PC-9 (cell line): ENCODE measurements around the gene DENND1A. TPM values are rescaled to one million over a fixed set of nuclear protein-coding genes. Genes with fewer than 3 reads are reported as not detected.

Experiments
- BruUV-seq: library from RNA; stranded (reverse); fragments of 400-500 nt; replicated peaks from 2 replicates; lab custom pipeline; 2021; lab: Mats Ljungman, UMichigan
- CTCF ChIA-PET: fragments of 300-600 bp; sonication (Branson Sonifier 250); formaldehyde crosslinking; loops from one replicate; lab custom pipeline; 2022; ENCODE audit warnings: antibody characterized with exemption; lab: Charles Lee
- POLR2A ChIA-PET: fragments of 300-600 bp; sonication (Branson Sonifier 250); formaldehyde crosslinking; loops from one replicate; lab custom pipeline; 2022; ENCODE audit warnings: antibody characterized with exemption; ENCODE audit not compliant: unreplicated experiment; lab: Charles Lee
- DNase-seq, 2 experiments: peaks; one replicate each; pipeline versions ENCODE4 v3.0.0 to v3.0.0-alpha.2; 2015 to 2022; ENCODE audit warnings: mixed read lengths in 1 of 2
- H2AFZ ChIP-seq: fragments of 200-600 bp; sonication (generic); 2 replicates; pipeline ENCODE4 v1.8.1; 2017; ENCODE audit warnings: antibody characterized with exemption
- H3F3A ChIP-seq: fragments of 200-600 bp; sonication (generic); 2 replicates; pipeline ENCODE4 v1.8.1; 2017; ENCODE audit warnings: antibody characterized with exemption, mild to moderate bottlenecking, low read depth; ENCODE audit not compliant: insufficient read depth
- H3K27ac ChIP-seq: fragments of 200-600 bp; sonication (generic); 2 replicates; pipeline ENCODE4 v1.6.1; 2016; ENCODE audit warnings: mixed run types
- H3K27me3 ChIP-seq: fragments of 200-600 bp; sonication (generic); 2 replicates; pipeline ENCODE4 v1.6.1; 2016; ENCODE audit warnings: low read depth, mixed run types; ENCODE audit not compliant: insufficient read depth
- H3K36me3 ChIP-seq: fragments of 200-600 bp; sonication (generic); 2 replicates; pipeline ENCODE4 v1.6.1; 2016; ENCODE audit warnings: low read depth, mixed run types
- H3K4me1 ChIP-seq: fragments of 200-600 bp; sonication (generic); replicated peaks from 2 replicates; pipeline ENCODE4 v1.6.1; 2016; ENCODE audit warnings: mixed run types; ENCODE audit not compliant: insufficient read depth
- H3K4me2 ChIP-seq: fragments of 200-600 bp; sonication (generic); 2 replicates; pipeline ENCODE4 v1.6.1; 2017; ENCODE audit warnings: mixed run types
- H3K4me3 ChIP-seq: fragments of 200-600 bp; sonication (generic); 2 replicates; pipeline ENCODE4 v1.6.1; 2016; ENCODE audit warnings: mixed run types
- H3K79me2 ChIP-seq: fragments of 200-600 bp; sonication (generic); 2 replicates; pipeline ENCODE4 v1.6.1; 2017; ENCODE audit warnings: low read depth, mixed run types
- H3K9me2 ChIP-seq: fragments of 200-600 bp; sonication (generic); 2 replicates; pipeline ENCODE4 v1.8.1; 2017; ENCODE audit warnings: mild to moderate bottlenecking; ENCODE audit not compliant: insufficient read depth
- H3K9me3 ChIP-seq: fragments of 200-600 bp; sonication (generic); 2 replicates; pipeline ENCODE4 v1.8.1; 2016; ENCODE audit warnings: low read depth; ENCODE audit not compliant: insufficient read depth
- H4K20me1 ChIP-seq: fragments of 200-600 bp; sonication (generic); 2 replicates; pipeline ENCODE4 v1.8.1; 2017; ENCODE audit not compliant: insufficient read depth
- EZH2 ChIP-seq: fragments of 200-600 bp; sonication (generic); IDR thresholded peaks from 2 replicates; pipeline ENCODE4 v1.8.0; 2017; ENCODE audit warnings: antibody characterized with exemption, low read depth
- intact Hi-C: fragments of 100-400 bp; cut with micrococcal nuclease; formaldehyde crosslinking; loops from one replicate; pipeline ENCODE4 v1.10.0; 2022; ENCODE audit not compliant: unreplicated experiment
- total RNA-seq: library from RNA; stranded (reverse); gene quantifications from 2 replicates; pipeline ENCODE4 v1.2.3, GENCODE V29; 2021
- TF ChIP-seq, protein P1 (sequence below): fragments of 200-600 bp; sonication (generic); conservative IDR thresholded peaks from 2 replicates; pipeline ENCODE4 v1.6.1; 2017; ENCODE audit warnings: mixed run types, antibody characterized with exemption, mild to moderate bottlenecking, moderate library complexity

Gene DENND1A
- total RNA-seq, 1 experiment from 2014 or later: 37.7 TPM

DNA sequence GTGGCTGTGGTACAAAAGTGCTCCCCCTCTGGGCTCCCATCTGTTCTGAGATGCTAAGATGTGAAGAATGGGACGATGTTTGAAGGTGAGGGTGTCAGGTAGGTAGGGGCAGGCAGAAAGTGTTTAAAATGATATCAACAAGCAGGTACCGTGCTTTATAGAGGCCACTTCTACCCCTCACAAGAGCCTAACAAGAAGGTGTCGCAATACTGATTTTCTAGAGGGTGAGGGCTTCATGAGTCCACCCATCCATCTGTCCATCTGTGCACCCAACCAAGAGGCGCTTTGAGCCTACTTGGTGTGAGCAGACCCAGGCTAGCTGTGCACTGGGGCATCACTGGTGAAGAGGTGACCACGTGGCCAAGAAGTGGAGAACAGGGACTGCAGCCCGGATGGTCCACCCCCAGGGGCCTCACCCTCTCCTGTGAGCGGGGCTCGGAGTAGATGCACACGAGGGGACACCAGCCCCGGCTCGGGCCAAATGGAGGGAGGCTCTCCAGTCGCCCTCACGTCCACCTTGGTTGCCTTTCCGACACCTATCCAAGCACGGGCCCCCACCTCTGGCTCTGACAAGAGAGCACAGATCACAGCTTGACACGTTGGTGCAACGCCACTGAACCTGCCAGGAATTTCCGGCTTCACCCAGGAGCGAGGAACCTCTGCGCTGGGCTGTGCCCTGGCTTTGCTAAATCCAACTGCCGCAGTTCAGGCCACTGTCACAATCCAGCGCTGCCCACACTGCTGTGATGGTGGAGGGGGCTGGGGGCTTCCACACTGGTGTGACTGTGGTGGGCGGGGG is 539.4 kb downstream of the DENND1A start:
- no peaks in the 10 kb centered on the region for H3K36me3 ChIP-seq
- intact Hi-C loops: no loop called here
- H2AFZ ChIP-seq: no peak overlapping the region
- no peaks in the 10 kb centered on the region for H3K4me1 ChIP-seq
- no peak for DNase-seq
- H4K20me1 ChIP-seq: no peaks in the 10 kb centered on the region
- H3K27me3 ChIP-seq: no peaks in the 10 kb centered on the region
- TF ChIP-seq, protein P1, sequence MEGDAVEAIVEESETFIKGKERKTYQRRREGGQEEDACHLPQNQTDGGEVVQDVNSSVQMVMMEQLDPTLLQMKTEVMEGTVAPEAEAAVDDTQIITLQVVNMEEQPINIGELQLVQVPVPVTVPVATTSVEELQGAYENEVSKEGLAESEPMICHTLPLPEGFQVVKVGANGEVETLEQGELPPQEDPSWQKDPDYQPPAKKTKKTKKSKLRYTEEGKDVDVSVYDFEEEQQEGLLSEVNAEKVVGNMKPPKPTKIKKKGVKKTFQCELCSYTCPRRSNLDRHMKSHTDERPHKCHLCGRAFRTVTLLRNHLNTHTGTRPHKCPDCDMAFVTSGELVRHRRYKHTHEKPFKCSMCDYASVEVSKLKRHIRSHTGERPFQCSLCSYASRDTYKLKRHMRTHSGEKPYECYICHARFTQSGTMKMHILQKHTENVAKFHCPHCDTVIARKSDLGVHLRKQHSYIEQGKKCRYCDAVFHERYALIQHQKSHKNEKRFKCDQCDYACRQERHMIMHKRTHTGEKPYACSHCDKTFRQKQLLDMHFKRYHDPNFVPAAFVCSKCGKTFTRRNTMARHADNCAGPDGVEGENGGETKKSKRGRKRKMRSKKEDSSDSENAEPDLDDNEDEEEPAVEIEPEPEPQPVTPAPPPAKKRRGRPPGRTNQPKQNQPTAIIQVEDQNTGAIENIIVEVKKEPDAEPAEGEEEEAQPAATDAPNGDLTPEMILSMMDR: no peak
- H3K4me3 ChIP-seq: no peak overlapping the region
- CTCF ChIA-PET: no interaction called here
- no peaks in the 10 kb centered on the region for H3K79me2 ChIP-seq
- H3K9me3 ChIP-seq: no peaks in the 10 kb centered on the region
- POLR2A ChIA-PET: no interaction called here
- no peak overlapping the region for H3K4me2 ChIP-seq
- no peaks in the 10 kb centered on the region for H3K9me2 ChIP-seq
- BruUV-seq: no TSS peak
- H3K27ac ChIP-seq: no peak overlapping the region
- H3F3A ChIP-seq: no peaks in the 10 kb centered on the region

DNA sequence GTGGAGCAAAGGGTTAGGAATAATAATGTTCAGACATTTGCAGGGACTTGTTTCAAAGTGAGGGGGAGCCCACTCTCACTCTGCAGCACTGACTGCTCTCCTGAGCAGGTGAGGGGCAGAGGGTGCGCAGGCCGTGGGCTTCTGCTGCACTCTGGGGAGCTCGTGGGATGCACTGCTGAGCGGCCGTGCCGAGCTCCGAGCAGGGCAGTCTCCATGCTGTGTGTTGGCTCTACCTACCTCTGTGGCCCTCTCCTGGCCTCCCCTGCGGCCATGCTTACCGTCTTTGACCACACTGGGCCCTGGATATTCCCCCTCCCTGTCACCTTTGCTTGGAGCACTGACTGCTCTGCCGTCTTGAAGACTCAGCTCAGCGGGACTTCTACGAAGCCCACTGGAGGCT is 540.2 kb downstream of the DENND1A start:
- Histone ChIP-seq H4K20me1 (no peaks in the 10 kb centered on the region), H3K4me1 (no peaks in the 10 kb centered on the region), H3K4me3 (no peak overlapping the region), H3K36me3 (no peaks in the 10 kb centered on the region), H3K9me3 (no peaks in the 10 kb centered on the region), H3K9me2 (no peaks in the 10 kb centered on the region), H3K4me2 (no peak overlapping the region), H2AFZ (no peak overlapping the region), H3K27ac (no peak overlapping the region), H3K27me3 (no peaks in the 10 kb centered on the region), H3F3A (no peaks in the 10 kb centered on the region), H3K79me2 (no peaks in the 10 kb centered on the region)
- POLR2A ChIA-PET: no interaction called here
- CTCF ChIA-PET: no interaction called here
- TF ChIP-seq, protein P1: no peak
- TF ChIP-seq EZH2: no peak
- BruUV-seq: no TSS peak
- intact Hi-C loops: no loop called here
- no peak for DNase-seq

DNA sequence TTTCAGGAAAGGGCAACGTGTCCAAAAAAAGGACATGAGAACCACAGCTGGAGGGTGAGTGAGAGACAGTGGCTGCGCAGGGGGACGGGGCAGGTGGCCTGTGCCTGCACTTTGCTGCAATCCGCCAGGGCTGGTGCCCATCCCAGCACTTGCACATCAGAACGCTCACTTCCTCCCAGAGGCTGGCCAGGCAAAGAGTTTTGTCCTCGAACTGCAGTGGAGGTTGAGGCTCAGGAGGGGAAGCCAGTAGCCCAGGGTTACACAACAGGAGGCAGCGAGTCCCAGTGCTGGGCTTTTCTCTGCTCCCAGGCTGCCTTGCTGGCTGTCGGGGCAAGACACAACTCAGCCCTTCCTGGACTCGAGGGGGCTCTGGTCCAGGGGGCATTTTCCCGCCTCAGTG is 540.9 kb downstream of the DENND1A start:
- BruUV-seq: no TSS peak
- H3K9me3 ChIP-seq: no peaks in the 10 kb centered on the region
- CTCF ChIA-PET: no interaction called here
- no peaks in the 10 kb centered on the region for H4K20me1 ChIP-seq
- no peak overlapping the region for H2AFZ ChIP-seq
- no peaks in the 10 kb centered on the region for H3K9me2 ChIP-seq
- no peak overlapping the region for H3K27ac ChIP-seq
- no peaks in the 10 kb centered on the region for H3K36me3 ChIP-seq
- no peaks in the 10 kb centered on the region for H3K79me2 ChIP-seq
- no peaks in the 10 kb centered on the region for H3F3A ChIP-seq
- no peak overlapping the region for H3K4me2 ChIP-seq
- no peak for TF ChIP-seq EZH2
- TF ChIP-seq, protein P1: no peak
- no peak overlapping the region for H3K4me3 ChIP-seq
- no peaks in the 10 kb centered on the region for H3K27me3 ChIP-seq
- intact Hi-C loops: no loop called here
- no peaks in the 10 kb centered on the region for H3K4me1 ChIP-seq
- no peak for DNase-seq
- POLR2A ChIA-PET: interaction anchor here (0.6 kb wide), 1 partner anchor 48 kb away, joined by 9 read pairs; no protein-coding TSS in a partner anchor
